ENCODE data around the gene MRPL49.

The MRPL49 gene

GRCh38 chr11:65103476-65103875 is 18.6 kb upstream of the MRPL49 start:
- DNase-seq, result no peak

GRCh38 chr11:65104628-65105027 is 17.5 kb upstream of the MRPL49 start:
- DNase-seq, result no peak

GRCh38 chr11:65107078-65107477 is 15.0 kb upstream of the MRPL49 start:
- no peak for DNase-seq

- no peak for DNase-seq
Measured at GRCh38 chr11:65107751-65108468, 14.2 kb upstream of the MRPL49 start.

GRCh38 chr11:65108469-65109123 is 13.5 kb upstream of the MRPL49 start:
- DNase-seq, result no peak

GRCh38 chr11:65109231-65110198 is 12.6 kb upstream of the MRPL49 start:
- DNase-seq, result no peak

GRCh38 chr11:65110354-65110861 is 11.7 kb upstream of the MRPL49 start:
- DNase-seq, result peak; percentile 13

GRCh38 chr11:65111159-65111743 is 10.9 kb upstream of the MRPL49 start:
- DNase-seq, result no peak

- peak; percentile 85 for DNase-seq
Measured at GRCh38 chr11:65111744-65112545, 10.2 kb upstream of the MRPL49 start, which contains the start of gene TM7SF2. Gene TM7SF2 (plus strand): TSS chr11:65111872. CDS start chr11:65112016, 144 bp downstream.

- DNase-seq, result no peak
Measured at GRCh38 chr11:65112546-65113360, 9.4 kb upstream of the MRPL49 start.

GRCh38 chr11:65113361-65113756 is 8.8 kb upstream of the MRPL49 start:
- DNase-seq, result no peak

GRCh38 chr11:65113839-65114238 is 8.3 kb upstream of the MRPL49 start:
- no peak for DNase-seq

GRCh38 chr11:65114538-65115171 is 7.5 kb upstream of the MRPL49 start:
- DNase-seq, result no peak

- no peak for DNase-seq
Measured at GRCh38 chr11:65115361-65116082, 6.6 kb upstream of the MRPL49 start.

GRCh38 chr11:65116370-65117205 is 5.5 kb upstream of the MRPL49 start:
- DNase-seq, result no peak

GRCh38 chr11:65117206-65118096 is 4.7 kb upstream of the MRPL49 start, which contains the start of gene ZNHIT2:
Gene ZNHIT2 (minus strand): TSS chr11:65117701. CDS start chr11:65117653, 48 bp downstream.
- DNase-seq, result peak; percentile 94

GRCh38 chr11:65118097-65118837 is 3.9 kb upstream of the MRPL49 start:
- DNase-seq, result no peak
